Stimulated activated CD4-positive, alpha-beta T cell treated with anti-CD3 and anti-CD28 coated beads, Interleukin-2, amount 100 ng/mL, for 48 hours (primary cell): ENCODE data around the gene WDR47.
"Not testable (repeated sequence)": the region's sequence is repeated elsewhere in the genome, so short reads cannot be mapped to it uniquely, and the experiment has no call there.

ENCODE experiments used
- DNase-seq, 2 donors: peaks; one replicate each; pipeline ENCODE4 v3.0.0-alpha.2; 2020

Gene WDR47

GRCh38 chr1:109050228-109050995 is 8.5 kb upstream of the WDR47 start:
- DNase-seq, result no peak

GRCh38 chr1:109048335-109048734 is 6.4 kb upstream of the WDR47 start:
- no peak for DNase-seq

GRCh38 chr1:109047339-109047738 is 5.4 kb upstream of the WDR47 start:
- DNase-seq, result no peak

GRCh38 chr1:109046671-109047070 is 4.8 kb upstream of the WDR47 start:
- DNase-seq, result no peak

GRCh38 chr1:109045595-109045994 is 3.7 kb upstream of the WDR47 start:
- DNase-seq, result no peak

GRCh38 chr1:109040989-109041620 is 797 bp downstream of the WDR47 start:
- peak in 1 of 2 donors; percentile 7 for DNase-seq

GRCh38 chr1:109040627-109040988 is 1.3 kb downstream of the WDR47 start:
- DNase-seq, result no peak

GRCh38 chr1:109034382-109034781 is 7.5 kb downstream of the WDR47 start:
- DNase-seq, result no peak

GRCh38 chr1:109029493-109029892 is 12.4 kb downstream of the WDR47 start:
- DNase-seq, result not testable (repeated sequence)

- no peak for DNase-seq
Observed at GRCh38 chr1:109027841-109028240, 14.1 kb downstream of the WDR47 start.

GRCh38 chr1:109025694-109026093 is 16.2 kb downstream of the WDR47 start:
- DNase-seq, result no peak

- DNase-seq, result no peak
Observed at GRCh38 chr1:109024646-109025045, 17.3 kb downstream of the WDR47 start.

- DNase-seq, result no peak
Observed at GRCh38 chr1:109020693-109021257, 21.1 kb downstream of the WDR47 start.

GRCh38 chr1:109017719-109018118 is 24.2 kb downstream of the WDR47 start:
- not testable (repeated sequence) for DNase-seq

- no peak for DNase-seq
Observed at GRCh38 chr1:109017134-109017533, 24.8 kb downstream of the WDR47 start.

GRCh38 chr1:109011335-109011734 is 30.6 kb downstream of the WDR47 start:
- no peak for DNase-seq

GRCh38 chr1:108996622-108997021 is 45.3 kb downstream of the WDR47 start:
- not testable (repeated sequence) for DNase-seq

- DNase-seq, result no peak
Observed at GRCh38 chr1:108983114-108983513, 58.8 kb downstream of the WDR47 start.

GRCh38 chr1:108976658-108977057 is 65.2 kb downstream of the WDR47 start:
- no peak for DNase-seq

GRCh38 chr1:108972951-108973350 is 69.0 kb downstream of the WDR47 start:
- DNase-seq, result no peak

GRCh38 chr1:108969346-108969745 is 72.6 kb downstream of the WDR47 start:
- DNase-seq, result no peak

GRCh38 chr1:108963052-108963686 is 78.7 kb downstream of the WDR47 start, which contains the start of gene CLCC1:
CLCC1 (minus strand) TSS chr1:108963484; CDS start chr1:108950437, 13,047 bp downstream.
- DNase-seq, result peak; percentile 86 to 87

GRCh38 chr1:108962681-108963051 is 79.2 kb downstream of the WDR47 start:
- DNase-seq, result peak; percentile 16 to 23
